GM21786 (cell line): Measurements from ENCODE around the gene PARD3.

Source experiments
- ATAC-seq: cut with Tn5 transposase; IDR thresholded peaks from one replicate; pipeline ENCODE4 v1.9.1; 2021; ENCODE audit not compliant: unreplicated experiment

The PARD3 gene

DNA sequence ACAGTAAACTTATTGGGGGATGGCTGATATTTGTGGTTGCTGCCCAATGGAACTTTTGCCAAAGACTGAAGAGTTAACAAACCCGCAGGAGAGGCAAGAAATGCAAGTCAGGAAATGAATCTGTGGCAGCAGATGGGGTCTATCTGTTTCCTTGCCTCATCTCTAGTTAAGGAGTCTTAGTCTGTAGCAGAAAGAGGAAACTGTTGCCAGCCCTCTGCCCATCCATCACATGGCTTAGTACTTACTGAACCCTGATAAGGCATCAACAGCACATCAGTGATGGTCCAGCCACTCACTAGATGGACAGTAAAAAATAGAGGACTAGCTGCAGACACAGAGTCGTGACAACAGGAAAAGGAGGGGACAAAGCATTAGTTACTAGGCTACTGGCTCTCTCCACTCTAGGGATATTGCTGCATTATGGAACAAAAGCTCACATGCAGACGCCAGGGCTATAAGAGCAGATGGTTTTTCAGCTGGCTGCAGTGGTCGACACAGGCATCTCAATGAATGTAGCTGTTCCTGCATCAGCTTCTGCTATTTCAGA is 614.7 kb downstream of the PARD3 start:
- no peak for ATAC-seq

GRCh38 chr10:34198953-34199352 is 616.1 kb downstream of the PARD3 start:
- no peak for ATAC-seq

- no peak for ATAC-seq
Measured at GRCh38 chr10:34196058-34196433, 619.0 kb downstream of the PARD3 start.

DNA sequence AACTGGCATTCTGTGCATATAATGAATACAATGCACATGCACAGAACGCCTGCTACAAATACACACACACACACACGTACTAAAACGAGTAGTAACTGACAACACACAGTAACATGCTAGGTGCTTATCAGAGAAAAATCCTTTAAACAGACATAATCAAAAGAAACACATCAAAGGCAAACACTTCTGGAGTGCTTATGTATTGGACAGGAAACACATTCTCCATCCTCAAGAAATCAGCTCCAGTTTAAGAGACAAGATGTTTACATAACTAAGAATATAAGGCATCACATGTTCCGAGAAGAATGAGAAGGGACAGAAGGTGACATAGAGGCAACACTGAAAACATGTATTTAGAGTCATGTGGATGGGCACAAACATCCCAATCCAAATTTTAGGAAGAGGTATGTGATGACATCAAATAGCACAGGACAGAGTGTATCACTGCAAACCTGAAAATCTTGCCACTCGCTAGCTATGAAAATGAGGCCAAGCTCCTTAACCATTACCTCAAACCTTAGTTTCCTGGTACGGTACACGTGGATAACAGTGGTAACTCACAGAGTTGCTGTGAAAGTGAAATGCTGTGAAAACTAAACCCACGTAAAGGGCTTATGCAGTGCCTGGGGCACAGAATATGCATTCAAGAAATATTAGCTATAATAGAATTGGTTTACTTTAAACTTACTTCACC is 619.6 kb downstream of the PARD3 start:
- no peak for ATAC-seq

DNA sequence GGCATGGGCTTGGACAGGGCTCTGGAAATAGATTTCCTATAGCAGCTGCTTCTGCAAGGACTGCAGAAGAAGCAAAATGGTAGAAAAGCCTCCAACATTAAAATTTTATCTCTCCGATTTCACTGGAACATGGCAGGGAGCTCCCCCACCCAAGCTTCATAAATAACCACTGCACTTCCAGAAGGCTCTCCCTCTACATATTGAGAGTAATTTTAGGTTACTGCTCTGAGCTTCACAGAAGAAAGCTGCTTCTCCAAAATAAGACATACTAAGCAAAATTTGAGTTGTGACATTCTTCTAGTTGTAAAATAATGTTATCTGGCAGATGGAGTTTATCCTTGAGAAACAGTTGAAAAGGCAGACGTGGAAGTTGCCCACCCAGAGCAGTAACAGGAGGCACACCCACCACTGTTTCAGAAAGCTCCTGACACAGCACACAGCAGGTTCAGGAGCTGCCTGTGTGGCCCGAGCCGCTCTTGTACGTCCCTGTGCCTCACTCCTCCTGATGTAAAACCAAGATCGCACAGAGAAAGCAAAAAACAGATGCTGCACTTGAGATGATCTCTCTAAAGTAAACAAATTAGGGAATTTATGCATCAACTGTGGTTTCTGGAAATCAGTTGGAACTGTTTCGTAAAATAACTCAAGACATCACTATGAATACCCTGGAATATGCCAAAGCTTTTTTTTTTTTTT is 621.0 kb downstream of the PARD3 start:
- ATAC-seq, result no peak

DNA sequence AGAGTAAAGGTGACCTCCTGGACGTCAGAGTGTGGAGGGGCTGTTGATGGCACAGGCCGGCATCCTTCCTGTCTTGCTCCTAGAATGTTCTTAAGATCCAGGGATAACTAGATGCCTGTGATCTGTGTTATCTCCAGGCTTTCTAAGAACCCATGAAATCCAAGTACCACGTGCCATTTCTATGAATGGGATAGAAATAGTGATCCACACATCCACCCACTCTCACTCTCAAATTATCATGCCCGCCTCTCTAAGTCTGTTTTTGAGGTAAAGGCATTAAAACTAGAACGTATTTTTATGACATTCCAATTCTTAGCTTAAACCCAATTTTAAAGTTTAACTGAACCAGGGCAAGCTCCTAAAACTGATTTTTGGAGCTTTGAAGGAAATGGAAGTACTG is 622.5 kb downstream of the PARD3 start:
- no peak for ATAC-seq

DNA sequence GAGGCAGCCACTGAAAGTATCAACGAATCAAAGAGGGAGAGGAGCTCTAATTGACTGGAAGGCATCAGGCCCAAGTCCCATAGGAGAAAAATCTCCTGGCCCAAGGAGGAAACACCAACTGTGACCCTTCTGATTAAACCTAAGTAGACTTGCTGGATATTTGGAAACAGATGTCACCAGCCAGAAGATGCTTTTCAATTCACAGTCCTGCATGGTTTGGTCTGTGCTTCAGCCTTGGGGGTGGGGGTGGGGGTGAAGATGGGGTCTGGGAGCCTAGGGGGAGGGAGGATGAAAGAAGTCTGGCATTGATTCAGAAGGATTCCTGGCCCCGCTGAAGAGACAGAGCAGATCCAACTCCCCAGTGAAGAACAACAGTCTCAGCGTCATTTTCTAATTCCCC is 623.7 kb downstream of the PARD3 start:
- ATAC-seq, result no peak

DNA sequence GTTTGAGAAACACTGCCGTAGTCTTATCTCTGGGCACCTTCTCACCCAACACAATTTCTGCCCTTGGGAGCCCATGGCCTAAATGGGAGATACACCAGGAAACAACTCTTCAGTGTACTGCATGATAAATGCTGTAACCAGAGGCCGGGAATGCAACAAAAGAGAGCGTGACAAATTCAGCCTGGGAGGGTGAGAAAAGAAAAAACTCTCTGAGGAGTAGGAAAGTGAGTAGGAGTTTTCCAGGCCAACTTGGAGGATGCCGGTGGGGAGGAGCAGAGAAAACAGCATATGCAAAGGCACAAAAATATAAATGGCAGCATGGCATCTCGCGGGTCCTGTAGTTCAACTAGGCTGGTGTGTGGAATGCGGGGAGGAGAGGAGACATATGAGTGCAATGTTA is 624.5 kb downstream of the PARD3 start:
- no peak for ATAC-seq

GRCh38 chr10:34189830-34190229 is 625.3 kb downstream of the PARD3 start:
- no peak for ATAC-seq

GRCh38 chr10:34188221-34188620 is 626.9 kb downstream of the PARD3 start:
- ATAC-seq, result no peak

DNA sequence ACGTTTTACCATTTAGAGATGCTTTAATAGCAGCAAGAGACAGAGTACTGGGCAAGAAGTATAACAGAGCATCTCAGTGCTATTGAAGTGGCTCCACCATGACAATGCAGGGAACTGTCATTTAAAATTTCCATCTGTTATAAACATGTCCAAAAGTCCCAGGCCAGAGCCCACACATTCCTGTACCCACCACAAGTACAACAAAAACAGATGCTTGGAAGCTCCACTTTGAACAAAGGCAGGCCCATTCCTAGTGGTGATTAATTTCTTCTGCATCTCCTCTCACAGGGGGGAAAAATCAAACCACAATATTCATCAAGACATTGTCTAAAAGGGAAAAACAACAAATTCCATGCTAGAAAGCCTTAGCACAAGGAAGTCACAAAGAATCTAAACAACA is 627.9 kb downstream of the PARD3 start:
- no peak for ATAC-seq

DNA sequence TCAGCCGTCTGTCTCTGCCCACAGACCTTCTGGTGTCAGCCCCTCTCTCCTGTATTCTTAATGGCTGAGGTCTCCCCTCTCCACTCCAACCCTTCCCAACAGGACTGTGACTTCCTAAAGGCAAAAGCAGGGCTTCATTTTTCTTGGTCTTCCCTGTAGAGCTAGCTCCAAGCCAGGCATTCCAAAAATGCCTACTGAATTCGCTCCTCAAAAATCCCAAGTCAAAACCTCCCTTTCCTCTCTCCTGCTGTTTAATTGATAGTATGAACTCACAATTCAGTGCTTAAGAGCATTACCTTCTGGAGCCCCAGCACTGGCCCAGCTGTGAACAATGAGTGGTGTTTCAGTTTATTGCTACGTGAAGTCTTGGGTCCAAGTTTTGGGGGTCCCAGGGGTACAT is 628.4 kb downstream of the PARD3 start:
- no peak for ATAC-seq

GRCh38 chr10:34185998-34186397 is 629.1 kb downstream of the PARD3 start:
- ATAC-seq, result no peak

GRCh38 chr10:34184939-34185386 is 630.1 kb downstream of the PARD3 start:
- ATAC-seq, result no peak

- no peak for ATAC-seq
Measured at GRCh38 chr10:34184397-34184796, 630.7 kb downstream of the PARD3 start.

- no peak for ATAC-seq
Measured at GRCh38 chr10:34183016-34183796, 631.9 kb downstream of the PARD3 start.

- no peak for ATAC-seq
Measured at GRCh38 chr10:34181553-34182300, 633.4 kb downstream of the PARD3 start.

DNA sequence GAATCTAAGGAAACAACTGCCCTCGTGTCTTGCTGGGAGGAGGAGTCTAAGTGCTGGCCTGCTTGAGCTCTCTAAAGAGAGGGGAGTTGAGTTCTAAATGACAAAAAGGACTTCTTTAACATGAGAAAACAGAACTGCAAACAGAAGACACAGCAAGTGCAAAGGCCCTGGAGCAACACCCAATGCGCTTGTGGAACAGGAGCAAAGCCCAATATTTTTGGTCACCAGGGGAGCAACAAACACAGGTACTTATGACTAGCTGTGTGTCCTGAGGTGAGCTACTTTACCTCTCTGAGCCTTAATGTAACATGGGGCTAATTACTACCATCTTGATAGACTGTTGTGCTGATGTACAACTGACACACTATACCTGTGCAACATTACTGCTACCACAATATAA is 634.3 kb downstream of the PARD3 start:
- ATAC-seq, result no peak

DNA sequence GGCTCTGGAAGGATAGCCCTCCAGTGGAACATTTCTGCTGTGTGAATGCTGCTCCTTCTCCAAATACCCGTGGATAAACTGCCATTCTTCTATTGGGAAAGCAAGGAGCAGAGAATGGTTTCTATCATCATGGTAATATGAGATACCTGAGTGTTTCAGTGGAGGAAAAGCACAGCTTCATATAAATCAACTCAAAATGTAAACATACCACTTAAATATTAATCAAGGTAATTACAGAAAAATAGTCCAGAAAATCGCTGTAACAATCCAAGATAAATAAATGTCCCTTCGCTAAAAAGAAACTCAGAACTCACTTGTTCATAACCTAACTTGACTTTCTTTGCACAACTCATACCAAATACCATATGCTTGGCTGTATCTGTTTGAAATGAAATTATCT is 635.8 kb downstream of the PARD3 start:
- no peak for ATAC-seq

GRCh38 chr10:34178756-34179155 is 636.3 kb downstream of the PARD3 start:
- no peak for ATAC-seq

DNA sequence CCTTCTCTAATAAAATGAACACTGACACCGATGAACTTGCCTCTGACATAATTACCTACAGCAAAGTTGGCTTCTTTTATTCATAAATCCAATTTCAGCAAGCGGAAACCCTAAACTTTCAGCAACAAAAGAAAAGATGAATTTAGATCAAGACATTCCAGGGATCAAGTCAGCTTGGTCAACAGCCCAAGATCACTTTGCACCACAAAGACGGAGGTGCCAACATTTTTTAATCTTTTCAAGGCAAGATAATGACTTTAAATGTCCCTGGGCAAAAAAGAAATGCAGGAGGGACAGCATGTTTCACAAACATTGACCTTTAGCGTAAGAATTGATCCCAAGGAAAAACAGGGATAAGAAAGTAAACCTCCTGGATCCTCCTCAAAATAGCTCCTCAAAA is 636.9 kb downstream of the PARD3 start:
- no peak for ATAC-seq
